Activated CD4-positive, alpha-beta T cell treated with anti-CD3 and anti-CD28 coated beads for 36 hours (primary cell): ENCODE measurements around the gene ZFYVE28. TPM values are rescaled to one million over a fixed set of nuclear protein-coding genes. Genes with fewer than 3 reads are reported as not detected.
"Not testable (repeated sequence)": the region's sequence is repeated elsewhere in the genome, so short reads cannot be mapped to it uniquely, and the experiment has no call there.

ENCODE experiments used
- ATAC-seq: fragments of 200-7000 bp; cut with Tn5 transposase; one replicate; pipeline ENCODE4 v1.10.0; 2021; ENCODE audit warnings: mild to moderate bottlenecking, moderate library complexity
- CTCF ChIA-PET: fragments of 350-600 bp; sonication (Branson Sonifier 250); formaldehyde crosslinking; loops from one replicate; lab custom pipeline; 2021; ENCODE audit warnings: antibody characterized with exemption; lab: Charles Lee
- POLR2A ChIA-PET: fragments of 350-600 bp; sonication (Branson Sonifier 250); formaldehyde crosslinking; loops from one replicate; lab custom pipeline; 2021; ENCODE audit warnings: antibody characterized with exemption, inconsistent platforms; lab: Charles Lee
- DNase-seq: peaks from one replicate; pipeline ENCODE4 v3.0.0-alpha.2; 2020
- H3K27ac Mint-ChIP-seq: one replicate; pipeline ENCODE4 v1.8.0; 2021; ENCODE audit warnings: mixed read lengths
- H3K27me3 Mint-ChIP-seq: one replicate; pipeline ENCODE4 v1.8.0; 2021; ENCODE audit warnings: mixed read lengths
- H3K36me3 Mint-ChIP-seq: one replicate; pipeline ENCODE4 v1.8.0; 2021; ENCODE audit warnings: low read depth, mixed read lengths
- H3K4me1 Mint-ChIP-seq: one replicate; pipeline ENCODE4 v1.8.0; 2021; ENCODE audit warnings: mixed read lengths
- H3K4me3 Mint-ChIP-seq: one replicate; pipeline ENCODE4 v1.8.0; 2021; ENCODE audit warnings: mild to moderate bottlenecking, moderate library complexity, mixed read lengths
- H3K9me3 Mint-ChIP-seq: one replicate; pipeline ENCODE4 v1.8.0; 2021; ENCODE audit warnings: low read depth, mixed read lengths
- intact Hi-C, 2 experiments: fragments of 100-400 bp; cut with DNase I in 1 of 2; cut with micrococcal nuclease in 1 of 2; formaldehyde crosslinking; loops; one replicate each; pipeline versions ENCODE4 v1.14.2 to v1.15.1; 2022 to 2024; cut with DNase I, micrococcal nuclease
- total RNA-seq, 2 experiments: library from RNA; stranded (reverse); gene quantifications; one replicate each; pipeline ENCODE4 v1.2.3, GENCODE V29; 2021

The ZFYVE28 gene
- total RNA-seq, 2 experiments from 2014 or later: 8.7 to 9.3 TPM

DNA sequence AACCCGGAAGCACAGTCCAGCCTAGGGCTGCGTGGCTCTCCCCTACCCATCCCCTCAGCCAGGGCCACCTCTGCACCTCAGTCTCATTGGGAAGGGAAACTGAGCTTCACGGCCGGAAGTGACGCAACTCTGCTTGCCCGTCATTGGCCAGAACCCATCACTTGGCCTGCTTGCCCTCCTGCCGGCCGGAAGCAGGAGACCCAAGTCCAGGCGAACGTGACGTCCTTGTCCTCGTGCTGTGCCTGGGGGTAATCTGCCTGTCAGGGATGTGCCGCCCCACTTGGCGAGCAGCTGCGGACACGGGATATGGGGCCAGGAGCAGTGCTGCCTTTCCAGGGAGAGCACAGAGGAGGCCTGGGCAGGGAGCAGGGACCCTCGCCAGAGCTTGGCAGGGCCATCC, 31.2 kb downstream of the ZFYVE28 start:
- ATAC-seq: no peak

DNA sequence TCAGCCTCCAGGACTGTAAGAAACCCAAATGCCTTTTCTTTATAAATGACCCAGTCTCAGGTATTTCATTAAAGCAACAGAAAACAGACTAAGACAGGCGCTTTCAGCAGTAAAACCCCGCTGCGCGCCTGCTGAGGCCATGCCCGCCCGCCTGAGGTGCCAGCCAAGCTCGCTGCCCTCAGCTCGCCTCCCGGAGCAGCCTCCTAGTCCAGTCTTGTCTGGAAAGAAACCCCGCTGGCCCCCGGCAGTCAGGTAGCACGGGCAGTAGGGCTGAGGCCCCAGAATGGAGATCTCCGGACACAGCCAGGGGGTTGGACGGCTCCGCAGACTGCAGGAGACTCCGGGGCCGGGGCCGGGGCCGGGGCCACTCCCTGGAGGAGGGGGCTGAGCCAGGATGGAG, 31.7 kb downstream of the ZFYVE28 start:
- CTCF ChIA-PET: no interaction called here
- no peaks in the 10 kb centered on the region for H3K36me3 Mint-ChIP-seq
- POLR2A ChIA-PET: no interaction called here
- no peak overlapping the region for H3K27ac Mint-ChIP-seq
- intact Hi-C loops: no loop called here
- peaks cover 21% of the 10 kb centered on the region for H3K4me1 Mint-ChIP-seq
- peaks cover 3% of the 10 kb centered on the region for H3K27me3 Mint-ChIP-seq
- H3K4me3 Mint-ChIP-seq: no peak overlapping the region
- ATAC-seq: no peak
- no peak for DNase-seq
- H3K9me3 Mint-ChIP-seq: no peaks in the 10 kb centered on the region

More for the DNA sequence above, 31.2 kb downstream of the ZFYVE28 start:
- intact Hi-C loops: no loop called here
- no peaks in the 10 kb centered on the region for H3K9me3 Mint-ChIP-seq
- no peaks in the 10 kb centered on the region for H3K36me3 Mint-ChIP-seq
- no peak for DNase-seq
- peaks cover 4% of the 10 kb centered on the region for H3K27me3 Mint-ChIP-seq
- POLR2A ChIA-PET: no interaction called here
- peaks cover 21% of the 10 kb centered on the region for H3K4me1 Mint-ChIP-seq
- no peak overlapping the region for H3K27ac Mint-ChIP-seq
- CTCF ChIA-PET: interaction anchor here (1.0 kb wide), 1 partner anchor 26 kb away, joined by 3 read pairs; no protein-coding TSS in a partner anchor
- H3K4me3 Mint-ChIP-seq: no peak overlapping the region

GRCh38 chr4:2385516-2385915, 32.9 kb downstream of the ZFYVE28 start:
- intact Hi-C loops: no loop called here
- ATAC-seq: no peak
- Mint-ChIP-seq H3K9me3 (peaks cover 2% of the 10 kb centered on the region), H3K36me3 (no peaks in the 10 kb centered on the region), H3K27ac (no peak overlapping the region), H3K4me1 (peaks cover 14% of the 10 kb centered on the region), H3K27me3 (no peaks in the 10 kb centered on the region), H3K4me3 (no peak overlapping the region)
- CTCF ChIA-PET: no interaction called here
- DNase-seq: no peak
- POLR2A ChIA-PET: no interaction called here

DNA sequence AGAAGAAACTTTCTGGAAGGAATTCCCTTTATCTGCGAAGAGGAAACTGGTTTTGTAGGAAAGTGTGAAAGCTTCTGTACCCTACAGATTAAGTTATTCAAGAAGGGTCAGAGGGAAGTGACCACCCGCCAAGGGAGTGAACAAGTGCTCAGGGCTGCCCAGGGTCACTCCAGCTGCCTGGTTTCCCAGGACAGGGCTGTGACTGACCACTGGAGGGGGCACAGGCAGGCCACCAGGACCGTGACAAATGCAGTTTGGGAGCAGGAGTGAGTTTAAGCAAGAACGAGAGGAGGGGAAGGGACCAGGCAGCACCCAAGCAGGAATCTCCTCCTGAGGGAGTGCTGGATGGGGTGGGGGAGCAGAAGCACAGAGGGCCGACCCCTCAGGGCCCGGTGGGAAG, 34.2 kb downstream of the ZFYVE28 start:
- H3K4me3 Mint-ChIP-seq: no peak overlapping the region
- DNase-seq: no peak
- ChIA-PET POLR2A (no interaction called here), CTCF (no interaction called here)
- H3K27ac Mint-ChIP-seq: no peak overlapping the region
- ATAC-seq: no peak
- no peaks in the 10 kb centered on the region for H3K36me3 Mint-ChIP-seq
- intact Hi-C loops: no loop called here
- peaks cover 2% of the 10 kb centered on the region for H3K9me3 Mint-ChIP-seq
- no peaks in the 10 kb centered on the region for H3K27me3 Mint-ChIP-seq
- peaks cover 14% of the 10 kb centered on the region for H3K4me1 Mint-ChIP-seq

GRCh38 chr4:2383760-2384159, 34.7 kb downstream of the ZFYVE28 start:
- no peak overlapping the region for H3K4me3 Mint-ChIP-seq
- DNase-seq: no peak
- peaks cover 2% of the 10 kb centered on the region for H3K9me3 Mint-ChIP-seq
- peaks cover 14% of the 10 kb centered on the region for H3K4me1 Mint-ChIP-seq
- H3K36me3 Mint-ChIP-seq: no peaks in the 10 kb centered on the region
- H3K27ac Mint-ChIP-seq: no peak overlapping the region
- POLR2A ChIA-PET: no interaction called here
- no peak for ATAC-seq
- CTCF ChIA-PET: no interaction called here
- intact Hi-C loops: no loop called here
- H3K27me3 Mint-ChIP-seq: no peaks in the 10 kb centered on the region

GRCh38 chr4:2383220-2383631, 35.2 kb downstream of the ZFYVE28 start:
- H3K4me3 Mint-ChIP-seq, POLR2A ChIA-PET, CTCF ChIA-PET, intact Hi-C loops, H3K36me3 Mint-ChIP-seq, H3K27me3 Mint-ChIP-seq, H3K9me3 Mint-ChIP-seq, H3K27ac Mint-ChIP-seq: not testable (repeated sequence)
- ATAC-seq: peak; percentile 30
- DNase-seq: peak; percentile 32
- peaks cover 14% of the 10 kb centered on the region for H3K4me1 Mint-ChIP-seq

DNA sequence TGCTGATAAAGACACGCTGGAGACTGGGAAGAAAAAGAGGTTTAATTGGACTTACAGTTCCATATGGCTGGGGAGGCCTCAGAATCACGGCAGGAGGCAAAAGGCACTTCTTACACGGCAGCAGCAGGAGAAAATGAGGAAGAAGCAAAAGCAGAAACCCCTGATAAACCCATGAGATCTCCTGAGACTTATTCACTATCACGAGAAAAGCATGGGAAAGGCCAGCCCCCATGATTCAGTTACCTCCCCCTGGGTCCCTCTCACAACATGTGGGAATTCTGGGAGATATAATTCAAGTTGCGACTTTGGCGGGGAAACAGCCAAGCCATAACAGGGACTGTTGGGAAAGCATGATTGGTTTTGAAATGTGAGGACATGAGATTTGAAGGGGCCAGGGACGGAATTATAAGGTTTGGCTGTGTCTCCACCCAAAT, 35.7 kb downstream of the ZFYVE28 start:
- H3K27ac Mint-ChIP-seq, H3K4me3 Mint-ChIP-seq, H3K36me3 Mint-ChIP-seq, DNase-seq, H3K9me3 Mint-ChIP-seq, ATAC-seq, CTCF ChIA-PET, POLR2A ChIA-PET, intact Hi-C loops, H3K27me3 Mint-ChIP-seq: not testable (repeated sequence)
- H3K4me1 Mint-ChIP-seq: peaks cover 14% of the 10 kb centered on the region

GRCh38 chr4:2380589-2380988, 37.9 kb downstream of the ZFYVE28 start:
- H3K4me3 Mint-ChIP-seq, H3K36me3 Mint-ChIP-seq, ATAC-seq, H3K27me3 Mint-ChIP-seq, POLR2A ChIA-PET, H3K27ac Mint-ChIP-seq, intact Hi-C loops, H3K9me3 Mint-ChIP-seq, CTCF ChIA-PET, DNase-seq: not testable (repeated sequence)
- H3K4me1 Mint-ChIP-seq: peaks cover 14% of the 10 kb centered on the region

GRCh38 chr4:2378898-2379297, 39.5 kb downstream of the ZFYVE28 start:
- H3K27ac Mint-ChIP-seq: no peak overlapping the region

GRCh38 chr4:2378401-2378800, 40.0 kb downstream of the ZFYVE28 start:
- no peak overlapping the region for H3K4me3 Mint-ChIP-seq
- no peaks in the 10 kb centered on the region for H3K36me3 Mint-ChIP-seq
- no peak for DNase-seq
- intact Hi-C loops: no loop called here
- H3K4me1 Mint-ChIP-seq: peaks cover 9% of the 10 kb centered on the region
- POLR2A ChIA-PET: no interaction called here
- H3K27ac Mint-ChIP-seq: no peak overlapping the region
- CTCF ChIA-PET: no interaction called here
- H3K9me3 Mint-ChIP-seq: peaks cover 2% of the 10 kb centered on the region
- ATAC-seq: no peak
- no peaks in the 10 kb centered on the region for H3K27me3 Mint-ChIP-seq

More at GRCh38 chr4:2378898-2379297, 39.5 kb downstream of the ZFYVE28 start:
- CTCF ChIA-PET: no interaction called here
- H3K36me3 Mint-ChIP-seq: no peaks in the 10 kb centered on the region
- DNase-seq (no peak), ATAC-seq (no peak)
- peaks cover 2% of the 10 kb centered on the region for H3K9me3 Mint-ChIP-seq
- no peak overlapping the region for H3K4me3 Mint-ChIP-seq
- H3K27me3 Mint-ChIP-seq: no peaks in the 10 kb centered on the region
- H3K4me1 Mint-ChIP-seq: peaks cover 14% of the 10 kb centered on the region
- POLR2A ChIA-PET: no interaction called here
- intact Hi-C loops: no loop called here

- Mint-ChIP-seq H3K27ac (no peak overlapping the region), H3K9me3 (peaks cover 2% of the 10 kb centered on the region), H3K36me3 (no peaks in the 10 kb centered on the region), H3K27me3 (no peaks in the 10 kb centered on the region), H3K4me3 (no peak overlapping the region), H3K4me1 (no peaks in the 10 kb centered on the region)
- ChIA-PET CTCF (no interaction called here), POLR2A (no interaction called here)
- intact Hi-C loops: no loop called here
- ATAC-seq (no peak), DNase-seq (no peak)
Measured at GRCh38 chr4:2377241-2377640, 41.2 kb downstream of the ZFYVE28 start.

DNA sequence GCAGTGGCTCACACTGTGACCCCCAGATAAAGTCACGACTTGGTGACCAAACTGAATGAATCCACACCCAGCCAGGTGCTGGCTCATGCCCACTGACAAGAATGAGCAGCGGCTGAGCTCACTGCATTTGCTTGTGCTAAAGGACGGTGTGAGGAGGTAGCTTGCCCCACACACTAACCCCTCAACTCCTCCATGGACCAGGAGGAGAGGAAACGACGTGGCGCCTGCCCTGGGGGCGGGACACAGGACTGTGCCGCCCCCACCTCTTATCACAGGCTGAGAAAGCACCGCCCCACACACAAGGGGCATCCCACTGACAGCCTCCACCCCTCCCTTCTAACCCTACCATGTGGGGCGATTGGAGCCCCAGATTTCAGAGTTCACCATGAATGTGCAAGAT, 43.0 kb downstream of the ZFYVE28 start:
- H3K27ac Mint-ChIP-seq: no peak overlapping the region
- DNase-seq (no peak), ATAC-seq (no peak)
- no peaks in the 10 kb centered on the region for H3K4me1 Mint-ChIP-seq
- no peaks in the 10 kb centered on the region for H3K27me3 Mint-ChIP-seq
- intact Hi-C loops: no loop called here
- no peak overlapping the region for H3K4me3 Mint-ChIP-seq
- no peaks in the 10 kb centered on the region for H3K9me3 Mint-ChIP-seq
- H3K36me3 Mint-ChIP-seq: no peaks in the 10 kb centered on the region
- ChIA-PET POLR2A (no interaction called here), CTCF (no interaction called here)
